Measurements from ENCODE around the gene MUC13. TPM values are rescaled to one million over a fixed set of nuclear protein-coding genes. Genes with fewer than 3 reads are reported as not detected.
A peak's percentile ranks its signal among the peaks of the same experiment; 100 is the strongest.

The MUC13 gene
- total RNA-seq, 1 experiment from 2014 or later = 0.22 TPM

GRCh38 chr3:124918524-124918923 lies 16.0 kb downstream of the MUC13 start:
- H3K4me1 Mint-ChIP-seq = no peaks in the 10 kb centered on the region
- no peak overlapping the region for H3K4me3 Mint-ChIP-seq
- no peaks in the 10 kb centered on the region for H3K27me3 Mint-ChIP-seq (ENCODE audit: low read depth)
- H3K36me3 Mint-ChIP-seq = no peaks in the 10 kb centered on the region
- no peak for ATAC-seq
- CTCF ChIA-PET = interaction anchor here (1.1 to 1.8 kb wide), 3 partner anchors 10 to 157 kb away, joined by 3 to 5 read pairs (median 5); no protein-coding TSS in a partner anchor
- POLR2A ChIA-PET = no interaction called here
- H3K27ac Mint-ChIP-seq = no peak overlapping the region; the same call in 1 of the 2 replicates
- no peak for DNase-seq (ENCODE audit: low spot score)
- H3K9me3 Mint-ChIP-seq = no peaks in the 10 kb centered on the region
- TF ChIP-seq JUN (CRISPR knock-in tag; IDR thresholded peaks at IDR 0.05) = no peak

DNA sequence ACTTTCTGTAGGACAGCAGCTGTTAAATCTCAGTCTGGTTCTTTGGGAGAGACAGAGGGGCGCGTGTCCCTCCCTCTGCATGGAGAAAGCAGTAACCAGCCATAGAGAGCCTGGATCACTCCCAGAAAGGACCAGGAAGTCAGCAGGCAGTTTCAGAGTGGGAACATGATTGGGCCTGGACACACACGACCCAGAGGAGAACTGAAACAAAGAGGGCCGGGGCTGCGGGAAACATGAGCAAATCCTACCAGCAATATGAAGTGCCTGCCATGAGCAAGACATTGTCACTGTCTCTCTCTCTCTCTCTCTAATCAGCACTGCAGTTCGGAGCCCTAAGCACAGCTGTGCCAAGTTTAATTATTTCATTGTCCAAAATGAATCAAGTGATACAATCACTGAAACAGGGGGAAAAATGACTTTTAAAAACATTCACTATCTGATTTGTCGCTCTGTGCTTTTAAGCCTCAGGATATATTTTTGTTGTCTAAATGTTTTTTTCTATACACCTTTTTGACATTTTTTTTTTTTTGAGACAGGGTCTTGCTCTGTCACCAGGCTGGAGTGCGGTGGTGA lies 17.6 kb downstream of the MUC13 start:
- ATAC-seq (peak; percentile 34; the same call in 1 of the 2 replicates), DNase-seq (ENCODE audit: low spot score) (no peak)
- POLR2A ChIA-PET = no interaction called here
- TF ChIP-seq FOXJ3 (CRISPR knock-in tag; IDR thresholded peaks at IDR 0.05; ENCODE audit: borderline replicate concordance) (no peak), USF1 (CRISPR knock-in tag; IDR thresholded peaks at IDR 0.05) (no peak), HMGA2 (CRISPR knock-in tag; IDR thresholded peaks at IDR 0.05) (no peak), PREB (CRISPR knock-in tag; IDR thresholded peaks at IDR 0.05; ENCODE audit: borderline replicate concordance) (no peak)
- TF ChIP-seq, protein P1, sequence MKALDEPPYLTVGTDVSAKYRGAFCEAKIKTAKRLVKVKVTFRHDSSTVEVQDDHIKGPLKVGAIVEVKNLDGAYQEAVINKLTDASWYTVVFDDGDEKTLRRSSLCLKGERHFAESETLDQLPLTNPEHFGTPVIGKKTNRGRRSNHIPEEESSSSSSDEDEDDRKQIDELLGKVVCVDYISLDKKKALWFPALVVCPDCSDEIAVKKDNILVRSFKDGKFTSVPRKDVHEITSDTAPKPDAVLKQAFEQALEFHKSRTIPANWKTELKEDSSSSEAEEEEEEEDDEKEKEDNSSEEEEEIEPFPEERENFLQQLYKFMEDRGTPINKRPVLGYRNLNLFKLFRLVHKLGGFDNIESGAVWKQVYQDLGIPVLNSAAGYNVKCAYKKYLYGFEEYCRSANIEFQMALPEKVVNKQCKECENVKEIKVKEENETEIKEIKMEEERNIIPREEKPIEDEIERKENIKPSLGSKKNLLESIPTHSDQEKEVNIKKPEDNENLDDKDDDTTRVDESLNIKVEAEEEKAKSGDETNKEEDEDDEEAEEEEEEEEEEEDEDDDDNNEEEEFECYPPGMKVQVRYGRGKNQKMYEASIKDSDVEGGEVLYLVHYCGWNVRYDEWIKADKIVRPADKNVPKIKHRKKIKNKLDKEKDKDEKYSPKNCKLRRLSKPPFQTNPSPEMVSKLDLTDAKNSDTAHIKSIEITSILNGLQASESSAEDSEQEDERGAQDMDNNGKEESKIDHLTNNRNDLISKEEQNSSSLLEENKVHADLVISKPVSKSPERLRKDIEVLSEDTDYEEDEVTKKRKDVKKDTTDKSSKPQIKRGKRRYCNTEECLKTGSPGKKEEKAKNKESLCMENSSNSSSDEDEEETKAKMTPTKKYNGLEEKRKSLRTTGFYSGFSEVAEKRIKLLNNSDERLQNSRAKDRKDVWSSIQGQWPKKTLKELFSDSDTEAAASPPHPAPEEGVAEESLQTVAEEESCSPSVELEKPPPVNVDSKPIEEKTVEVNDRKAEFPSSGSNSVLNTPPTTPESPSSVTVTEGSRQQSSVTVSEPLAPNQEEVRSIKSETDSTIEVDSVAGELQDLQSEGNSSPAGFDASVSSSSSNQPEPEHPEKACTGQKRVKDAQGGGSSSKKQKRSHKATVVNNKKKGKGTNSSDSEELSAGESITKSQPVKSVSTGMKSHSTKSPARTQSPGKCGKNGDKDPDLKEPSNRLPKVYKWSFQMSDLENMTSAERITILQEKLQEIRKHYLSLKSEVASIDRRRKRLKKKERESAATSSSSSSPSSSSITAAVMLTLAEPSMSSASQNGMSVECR (CRISPR knock-in tag; IDR thresholded peaks at IDR 0.05; ENCODE audit: borderline replicate concordance) = no peak
- TF ChIP-seq, protein P2, sequence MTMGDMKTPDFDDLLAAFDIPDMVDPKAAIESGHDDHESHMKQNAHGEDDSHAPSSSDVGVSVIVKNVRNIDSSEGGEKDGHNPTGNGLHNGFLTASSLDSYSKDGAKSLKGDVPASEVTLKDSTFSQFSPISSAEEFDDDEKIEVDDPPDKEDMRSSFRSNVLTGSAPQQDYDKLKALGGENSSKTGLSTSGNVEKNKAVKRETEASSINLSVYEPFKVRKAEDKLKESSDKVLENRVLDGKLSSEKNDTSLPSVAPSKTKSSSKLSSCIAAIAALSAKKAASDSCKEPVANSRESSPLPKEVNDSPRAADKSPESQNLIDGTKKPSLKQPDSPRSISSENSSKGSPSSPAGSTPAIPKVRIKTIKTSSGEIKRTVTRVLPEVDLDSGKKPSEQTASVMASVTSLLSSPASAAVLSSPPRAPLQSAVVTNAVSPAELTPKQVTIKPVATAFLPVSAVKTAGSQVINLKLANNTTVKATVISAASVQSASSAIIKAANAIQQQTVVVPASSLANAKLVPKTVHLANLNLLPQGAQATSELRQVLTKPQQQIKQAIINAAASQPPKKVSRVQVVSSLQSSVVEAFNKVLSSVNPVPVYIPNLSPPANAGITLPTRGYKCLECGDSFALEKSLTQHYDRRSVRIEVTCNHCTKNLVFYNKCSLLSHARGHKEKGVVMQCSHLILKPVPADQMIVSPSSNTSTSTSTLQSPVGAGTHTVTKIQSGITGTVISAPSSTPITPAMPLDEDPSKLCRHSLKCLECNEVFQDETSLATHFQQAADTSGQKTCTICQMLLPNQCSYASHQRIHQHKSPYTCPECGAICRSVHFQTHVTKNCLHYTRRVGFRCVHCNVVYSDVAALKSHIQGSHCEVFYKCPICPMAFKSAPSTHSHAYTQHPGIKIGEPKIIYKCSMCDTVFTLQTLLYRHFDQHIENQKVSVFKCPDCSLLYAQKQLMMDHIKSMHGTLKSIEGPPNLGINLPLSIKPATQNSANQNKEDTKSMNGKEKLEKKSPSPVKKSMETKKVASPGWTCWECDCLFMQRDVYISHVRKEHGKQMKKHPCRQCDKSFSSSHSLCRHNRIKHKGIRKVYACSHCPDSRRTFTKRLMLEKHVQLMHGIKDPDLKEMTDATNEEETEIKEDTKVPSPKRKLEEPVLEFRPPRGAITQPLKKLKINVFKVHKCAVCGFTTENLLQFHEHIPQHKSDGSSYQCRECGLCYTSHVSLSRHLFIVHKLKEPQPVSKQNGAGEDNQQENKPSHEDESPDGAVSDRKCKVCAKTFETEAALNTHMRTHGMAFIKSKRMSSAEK (CRISPR knock-in tag; IDR thresholded peaks at IDR 0.05; ENCODE audit: borderline replicate concordance) = no peak
- TF ChIP-seq, protein P3, sequence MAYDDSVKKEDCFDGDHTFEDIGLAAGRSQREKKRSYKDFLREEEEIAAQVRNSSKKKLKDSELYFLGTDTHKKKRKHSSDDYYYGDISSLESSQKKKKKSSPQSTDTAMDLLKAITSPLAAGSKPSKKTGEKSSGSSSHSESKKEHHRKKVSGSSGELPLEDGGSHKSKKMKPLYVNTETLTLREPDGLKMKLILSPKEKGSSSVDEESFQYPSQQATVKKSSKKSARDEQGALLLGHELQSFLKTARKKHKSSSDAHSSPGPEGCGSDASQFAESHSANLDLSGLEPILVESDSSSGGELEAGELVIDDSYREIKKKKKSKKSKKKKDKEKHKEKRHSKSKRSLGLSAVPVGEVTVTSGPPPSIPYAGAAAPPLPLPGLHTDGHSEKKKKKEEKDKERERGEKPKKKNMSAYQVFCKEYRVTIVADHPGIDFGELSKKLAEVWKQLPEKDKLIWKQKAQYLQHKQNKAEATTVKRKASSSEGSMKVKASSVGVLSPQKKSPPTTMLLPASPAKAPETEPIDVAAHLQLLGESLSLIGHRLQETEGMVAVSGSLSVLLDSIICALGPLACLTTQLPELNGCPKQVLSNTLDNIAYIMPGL (CRISPR knock-in tag; IDR thresholded peaks at IDR 0.05) = no peak
- TF ChIP-seq, protein P4, sequence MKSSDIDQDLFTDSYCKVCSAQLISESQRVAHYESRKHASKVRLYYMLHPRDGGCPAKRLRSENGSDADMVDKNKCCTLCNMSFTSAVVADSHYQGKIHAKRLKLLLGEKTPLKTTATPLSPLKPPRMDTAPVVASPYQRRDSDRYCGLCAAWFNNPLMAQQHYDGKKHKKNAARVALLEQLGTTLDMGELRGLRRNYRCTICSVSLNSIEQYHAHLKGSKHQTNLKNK (CRISPR knock-in tag; IDR thresholded peaks at IDR 0.05) = no peak
- Mint-ChIP-seq H3K4me1 (no peaks in the 10 kb centered on the region; the same call in 1 of the 2 replicates), H3K4me3 (no peak overlapping the region), H3K27me3 (ENCODE audit: low read depth) (no peaks in the 10 kb centered on the region), H3K27ac (no peak overlapping the region), H3K9me3 (no peaks in the 10 kb centered on the region), H3K36me3 (no peaks in the 10 kb centered on the region)
- CTCF ChIA-PET = no interaction called here

All from WTC11 (cell line).